Measurements from ENCODE around the gene KRTAP5-11. TPM values are rescaled to one million over a fixed set of nuclear protein-coding genes. Genes with fewer than 3 reads are reported as not detected.
"Not testable (repeated sequence)": the region's sequence is repeated elsewhere in the genome, so short reads cannot be mapped to it uniquely, and the experiment has no call there.

The KRTAP5-11 gene
- polyA plus RNA-seq, 1 donor from 2014 or later = not detected

DNA sequence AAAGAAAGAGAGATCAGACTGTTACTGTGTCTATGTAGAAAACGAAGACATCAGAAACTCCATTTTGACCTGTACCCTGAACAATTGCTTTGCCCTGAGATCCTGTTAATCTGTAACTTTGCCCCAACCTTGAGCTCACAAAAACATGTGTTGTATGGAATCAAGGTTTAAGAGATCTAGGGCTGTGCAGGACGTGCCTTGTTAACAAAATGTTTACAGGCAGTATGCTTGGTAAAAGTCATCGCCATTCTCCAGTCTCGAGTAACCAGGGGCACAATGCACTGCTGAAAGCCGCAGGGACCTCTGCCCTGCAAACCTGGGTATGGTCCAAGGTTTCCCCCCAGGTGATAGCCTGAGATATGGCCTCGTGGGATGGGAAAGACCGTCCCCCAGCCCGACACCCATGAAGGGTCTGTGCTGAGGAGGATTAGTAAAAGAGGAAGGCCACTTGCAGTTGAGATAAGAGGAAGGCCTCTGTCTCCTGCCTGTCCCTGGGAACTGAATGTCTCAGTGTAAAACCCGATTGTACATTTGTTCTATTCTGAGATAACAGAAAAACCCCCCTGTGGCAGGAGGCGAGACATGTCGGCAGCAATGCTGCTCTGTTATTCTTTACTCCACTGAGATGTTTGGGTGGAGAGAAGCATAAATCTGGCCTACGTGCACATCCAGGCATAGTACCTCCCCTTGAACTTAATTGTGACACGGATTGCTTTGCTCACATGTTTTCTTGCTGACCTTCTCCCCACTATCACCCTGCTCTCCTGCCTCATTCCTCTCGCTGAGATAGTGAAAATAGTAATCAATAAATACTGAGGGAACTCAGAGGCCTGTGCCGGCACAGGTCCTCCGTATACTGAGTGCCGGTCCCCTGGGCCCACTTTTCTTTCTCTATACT, 47.7 kb downstream of the KRTAP5-11 start:
- H3K27me3 ChIP-seq (ENCODE audit: insufficient read depth, low read depth, low read length); H3K36me3 ChIP-seq (ENCODE audit: insufficient read depth, low read length); H2AFZ ChIP-seq (ENCODE audit: low read depth, low read length); H3K9me3 ChIP-seq (ENCODE audit: low read length); H4K20me1 ChIP-seq (ENCODE audit: insufficient read depth); H3F3A ChIP-seq (ENCODE audit: insufficient read depth, low read length, poor library complexity, severe bottlenecking); H3K4me2 ChIP-seq (ENCODE audit: low read length); H3K9me2 ChIP-seq (ENCODE audit: insufficient read depth, low read length); H3K9ac ChIP-seq (ENCODE audit: low read length); H3K4me3 ChIP-seq (ENCODE audit: low read length); H3K27ac ChIP-seq (ENCODE audit: low read length); H3K79me2 ChIP-seq (replicated peaks; ENCODE audit: insufficient read depth, low read length): not testable (repeated sequence)

- Histone ChIP-seq H3K79me2 (replicated peaks; ENCODE audit: insufficient read depth, low read length) (no peaks in the 10 kb centered on the region), H3K9ac (ENCODE audit: low read length) (no peak overlapping the region), H2AFZ (ENCODE audit: low read depth, low read length) (no peak overlapping the region), H4K20me1 (ENCODE audit: insufficient read depth) (no peaks in the 10 kb centered on the region), H3K4me3 (ENCODE audit: low read length) (no peak overlapping the region), H3K4me2 (ENCODE audit: low read length) (no peak overlapping the region), H3K9me3 (ENCODE audit: low read length) (no peaks in the 10 kb centered on the region), H3K9me2 (ENCODE audit: insufficient read depth, low read length) (no peaks in the 10 kb centered on the region), H3K36me3 (ENCODE audit: insufficient read depth, low read length) (no peaks in the 10 kb centered on the region), H3K27ac (ENCODE audit: low read length) (no peak overlapping the region), H3F3A (ENCODE audit: insufficient read depth, low read length, poor library complexity, severe bottlenecking) (no peaks in the 10 kb centered on the region), H3K27me3 (ENCODE audit: insufficient read depth, low read depth, low read length) (no peaks in the 10 kb centered on the region)
- TF ChIP-seq EZH2 (IDR thresholded peaks at IDR 0.05; ENCODE audit: borderline replicate concordance, insufficient read depth, low read length, poor library complexity, severe bottlenecking) = no peak
- TF ChIP-seq TAF1 (IDR thresholded peaks at IDR 0.05; ENCODE audit: low read depth) = no peak
- no peak for TF ChIP-seq RAD21 (conservative IDR thresholded peaks at IDR 0.05)
- TF ChIP-seq SMC3 (conservative IDR thresholded peaks at IDR 0.05; ENCODE audit: poor library complexity) = no peak
- no peak for TF ChIP-seq MXI1 (conservative IDR thresholded peaks at IDR 0.05; ENCODE audit: poor library complexity, severe bottlenecking)
- no peak for TF ChIP-seq REST (IDR thresholded peaks at IDR 0.05; ENCODE audit: borderline replicate concordance)
- TF ChIP-seq CTCF (IDR thresholded peaks at IDR 0.05; ENCODE audit: poor library complexity, severe bottlenecking) = no peak
- TF ChIP-seq POLR2AphosphoS5 (IDR thresholded peaks at IDR 0.05) = no peak
- no peak for TF ChIP-seq EP300 (conservative IDR thresholded peaks at IDR 0.05; ENCODE audit: poor library complexity, severe bottlenecking)
Measured at GRCh38 chr11:71532036-71532610, 50.6 kb downstream of the KRTAP5-11 start.

Small RNAs within 50 kb of the gene (small RNA-seq; reads per million reads assigned to genes)
- gene AP000867.1 (0 reads per million in 3 experiments), gene KRTAP5-14P (0 reads per million in 3 experiments)

Other genes starting within 250 kb of the KRTAP5-11 start
- 30.1 and 37.9 TPM in 2 replicates for gene DHCR7, start 134.5 kb downstream of the KRTAP5-11 start, polyA plus RNA-seq
- 66.9 and 76.8 TPM in 2 replicates for gene NADSYN1, start 129.7 kb downstream of the KRTAP5-11 start, polyA plus RNA-seq
- gene KRTAP5-7, start 55.6 kb downstream of the KRTAP5-11 start, polyA plus RNA-seq = 0.56 and 1.2 TPM in 2 replicates
- gene KRTAP5-8, start 44.9 kb downstream of the KRTAP5-11 start, polyA plus RNA-seq = not detected in 2 replicates
- gene KRTAP5-9, start 34.5 kb downstream of the KRTAP5-11 start, polyA plus RNA-seq = not detected in 2 replicates
- 0.62 TPM in 1 of 2 replicates, not detected in the other for gene KRTAP5-10, start 17.3 kb downstream of the KRTAP5-11 start, polyA plus RNA-seq

All from neural cell (in vitro differentiated cells).